Measurements from ENCODE around the gene LARGE1.

LARGE1 gene

DNA sequence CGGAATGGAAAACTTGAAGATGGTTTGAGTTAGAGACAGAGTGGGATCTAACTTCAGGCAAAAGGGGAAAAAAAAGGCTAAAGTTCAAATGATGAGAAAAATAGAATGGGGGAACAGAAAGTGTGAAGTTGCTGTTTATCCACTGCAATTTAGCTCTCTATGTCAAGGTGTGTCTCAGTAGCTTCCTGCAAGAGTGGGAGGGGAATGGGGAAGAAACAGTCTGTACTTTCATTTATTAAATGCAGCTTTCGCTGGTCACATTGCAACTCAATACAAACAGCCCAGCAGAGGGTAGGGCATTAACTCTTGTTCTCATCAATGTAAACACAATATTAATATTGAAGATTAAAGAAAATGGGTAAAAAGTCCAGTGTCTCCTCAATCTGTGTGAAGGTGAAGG is 647.4 kb downstream of the LARGE1 start:
- DNase-seq (ENCODE audit: low read depth, low spot score) = no peak
- in situ Hi-C loops (cut with HindIII; ENCODE audit: low sequenced_read_pairs) = no loop called here
- no peak overlapping the region for H3K4me3 ChIP-seq (ENCODE audit: low read depth, low read length)
- TF ChIP-seq, protein P1, sequence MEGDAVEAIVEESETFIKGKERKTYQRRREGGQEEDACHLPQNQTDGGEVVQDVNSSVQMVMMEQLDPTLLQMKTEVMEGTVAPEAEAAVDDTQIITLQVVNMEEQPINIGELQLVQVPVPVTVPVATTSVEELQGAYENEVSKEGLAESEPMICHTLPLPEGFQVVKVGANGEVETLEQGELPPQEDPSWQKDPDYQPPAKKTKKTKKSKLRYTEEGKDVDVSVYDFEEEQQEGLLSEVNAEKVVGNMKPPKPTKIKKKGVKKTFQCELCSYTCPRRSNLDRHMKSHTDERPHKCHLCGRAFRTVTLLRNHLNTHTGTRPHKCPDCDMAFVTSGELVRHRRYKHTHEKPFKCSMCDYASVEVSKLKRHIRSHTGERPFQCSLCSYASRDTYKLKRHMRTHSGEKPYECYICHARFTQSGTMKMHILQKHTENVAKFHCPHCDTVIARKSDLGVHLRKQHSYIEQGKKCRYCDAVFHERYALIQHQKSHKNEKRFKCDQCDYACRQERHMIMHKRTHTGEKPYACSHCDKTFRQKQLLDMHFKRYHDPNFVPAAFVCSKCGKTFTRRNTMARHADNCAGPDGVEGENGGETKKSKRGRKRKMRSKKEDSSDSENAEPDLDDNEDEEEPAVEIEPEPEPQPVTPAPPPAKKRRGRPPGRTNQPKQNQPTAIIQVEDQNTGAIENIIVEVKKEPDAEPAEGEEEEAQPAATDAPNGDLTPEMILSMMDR (IDR thresholded peaks at IDR 0.05; ENCODE audit: low read depth, low read length) = no peak

DNA sequence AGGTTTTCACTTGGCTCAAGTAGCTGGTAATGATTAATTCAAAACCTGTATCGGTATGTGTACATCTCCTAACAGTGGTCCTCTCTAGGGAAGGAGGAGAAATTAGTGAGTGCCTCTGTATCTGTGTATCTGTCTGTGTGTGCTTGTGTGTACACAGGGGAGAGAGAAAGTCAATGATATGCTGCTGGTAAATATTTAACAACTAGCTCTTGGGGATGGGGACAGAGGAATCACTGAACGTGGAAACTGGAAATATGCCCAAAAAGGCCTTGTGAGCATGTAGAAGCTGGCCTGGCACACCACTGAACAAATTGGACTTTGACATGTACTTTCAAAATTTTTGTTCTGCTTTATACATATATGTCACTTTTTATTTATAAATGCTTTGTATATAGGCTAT is 648.1 kb downstream of the LARGE1 start:
- in situ Hi-C loops (cut with HindIII; ENCODE audit: low sequenced_read_pairs) = no loop called here
- DNase-seq (ENCODE audit: low read depth, low spot score) = no peak
- TF ChIP-seq, protein P1 (IDR thresholded peaks at IDR 0.05; ENCODE audit: low read depth, low read length) = no peak
- no peak overlapping the region for H3K4me3 ChIP-seq (ENCODE audit: low read depth, low read length)

DNA sequence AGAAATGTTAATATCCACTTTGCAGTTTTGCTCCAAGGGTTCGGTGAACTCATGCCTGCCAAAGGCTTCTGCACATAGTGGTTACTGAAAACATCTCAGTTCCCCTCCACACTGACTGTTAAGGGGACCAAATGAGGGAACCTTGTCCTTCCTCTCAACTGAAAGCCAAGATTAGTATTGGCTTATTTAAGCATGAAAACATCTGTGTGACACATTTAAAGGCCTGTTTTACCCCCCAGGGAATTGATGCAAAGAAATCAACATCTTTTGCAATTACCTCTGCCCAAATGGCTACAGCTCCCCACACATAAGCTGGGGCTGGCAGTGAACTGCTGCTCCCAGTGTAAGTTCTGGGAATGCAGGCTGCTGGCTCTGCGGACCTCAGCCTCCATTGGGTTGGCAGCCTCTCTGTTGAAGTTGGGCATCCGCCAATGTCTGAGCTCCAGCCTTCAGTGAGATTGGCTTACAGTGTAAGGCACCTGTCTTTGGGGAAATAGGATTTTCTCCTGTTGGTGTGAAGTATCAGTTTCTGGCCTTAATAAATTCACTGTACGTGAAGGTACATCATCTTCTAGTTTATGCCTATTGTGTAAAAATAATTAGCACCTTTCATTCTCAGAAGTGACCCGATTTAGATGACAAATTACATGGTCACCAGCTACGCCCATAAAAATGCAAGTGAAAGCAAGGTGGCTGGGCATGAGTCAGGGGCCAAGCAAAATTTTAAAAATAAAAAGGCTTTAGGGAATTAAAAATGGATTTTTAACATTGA is 648.7 kb downstream of the LARGE1 start:
- no peak for DNase-seq (ENCODE audit: low read depth, low spot score)
- H3K4me3 ChIP-seq (ENCODE audit: low read depth, low read length) = no peak overlapping the region
- in situ Hi-C loops (cut with HindIII; ENCODE audit: low sequenced_read_pairs) = no loop called here
- TF ChIP-seq, protein P1 (IDR thresholded peaks at IDR 0.05; ENCODE audit: low read depth, low read length) = no peak

DNA sequence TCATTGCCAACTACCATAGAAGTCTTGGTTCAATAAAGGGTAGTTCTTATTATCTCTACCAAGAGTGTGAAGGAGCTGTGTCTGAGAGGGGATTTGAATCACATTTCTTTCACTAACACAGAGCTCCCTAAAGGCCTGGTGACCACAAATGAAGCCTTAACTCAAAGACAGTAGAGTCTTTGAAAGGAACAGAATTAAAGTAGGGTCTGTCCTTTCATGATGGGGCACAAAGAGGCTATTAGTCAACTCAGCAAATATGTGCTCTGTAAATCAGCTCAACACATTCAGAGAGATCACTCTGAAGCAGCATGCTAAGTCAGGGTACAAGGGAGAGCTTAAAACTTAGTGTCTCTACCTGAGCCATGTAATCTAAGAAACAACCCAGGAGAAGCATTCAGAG is 649.7 kb downstream of the LARGE1 start:
- no peak for DNase-seq (ENCODE audit: low read depth, low spot score)
- H3K4me3 ChIP-seq (ENCODE audit: low read depth, low read length) = no peak overlapping the region
- in situ Hi-C loops (cut with HindIII; ENCODE audit: low sequenced_read_pairs) = no loop called here
- TF ChIP-seq, protein P1 (IDR thresholded peaks at IDR 0.05; ENCODE audit: low read depth, low read length) = no peak

DNA sequence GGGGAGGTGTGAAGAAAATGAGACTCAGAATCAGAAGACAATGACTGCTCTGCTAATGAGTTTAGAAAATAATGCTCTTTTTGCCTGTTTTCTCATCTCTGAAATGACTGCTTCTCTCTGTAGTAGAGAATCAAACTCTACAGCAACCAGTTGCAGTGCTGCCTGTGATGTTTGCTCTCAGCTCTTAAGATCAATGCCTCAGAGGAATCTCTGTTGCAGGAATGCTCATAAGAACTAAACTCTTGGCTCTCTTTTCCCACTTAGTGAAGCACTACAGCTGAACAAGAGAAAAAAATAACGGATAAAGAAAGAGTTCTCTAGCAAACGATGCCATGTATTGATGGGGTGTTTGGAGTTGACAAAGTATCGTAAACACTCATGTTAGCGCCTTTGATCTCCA is 658.6 kb downstream of the LARGE1 start:
- no peak overlapping the region for H3K4me3 ChIP-seq (ENCODE audit: low read depth, low read length)
- TF ChIP-seq, protein P1 (IDR thresholded peaks at IDR 0.05; ENCODE audit: low read depth, low read length) = no peak
- in situ Hi-C loops (cut with HindIII; ENCODE audit: low sequenced_read_pairs) = no loop called here
- DNase-seq (ENCODE audit: low read depth, low spot score) = no peak

DNA sequence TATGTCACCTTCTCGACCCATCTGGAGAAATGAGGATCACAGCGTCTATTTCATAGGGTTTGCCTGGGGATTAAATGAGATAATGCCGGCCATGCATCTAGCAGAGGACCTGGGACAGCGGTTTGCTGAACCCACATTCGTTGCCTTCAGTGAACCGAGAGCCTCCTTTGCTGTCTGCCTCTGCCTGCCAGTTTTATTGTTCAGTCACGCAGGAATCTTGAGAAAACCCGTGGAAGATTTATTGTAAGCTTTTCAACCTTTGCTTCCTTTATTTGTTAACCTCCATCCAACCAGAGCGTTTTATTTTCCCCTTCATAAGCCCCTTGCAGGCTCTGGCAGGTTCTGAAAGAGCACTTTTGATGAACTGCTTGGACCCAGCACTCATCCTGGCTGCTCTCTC is 659.8 kb downstream of the LARGE1 start:
- TF ChIP-seq, protein P1 (IDR thresholded peaks at IDR 0.05; ENCODE audit: low read depth, low read length) = no peak
- no peak overlapping the region for H3K4me3 ChIP-seq (ENCODE audit: low read depth, low read length)
- no peak for DNase-seq (ENCODE audit: low read depth, low spot score)
- in situ Hi-C loops (cut with HindIII; ENCODE audit: low sequenced_read_pairs) = no loop called here

Measured in astrocyte of the spinal cord (primary cell).